Activated naive CD8-positive, alpha-beta T cell treated with anti-CD3 and anti-CD28 coated beads, Interleukin-2, amount 10 ng/mL, durations not matched to agents 7 days and 5 days (primary cell): ENCODE data around the gene KLK8. TPM values are rescaled to one million over a fixed set of nuclear protein-coding genes. Genes with fewer than 3 reads are reported as not detected.

Experiments used
- total RNA-seq, 2 experiments: library from RNA; stranded (reverse); gene quantifications; one replicate each; pipeline ENCODE4 v1.2.3, GENCODE V29; 2021

The KLK8 gene
- total RNA-seq, 2 experiments from 2014 or later: not detected

Other genes starting within 250 kb of the KLK8 start
- gene GPR32, start 231.1 kb downstream of the KLK8 start, total RNA-seq: not detected
- gene ACP4, start 211.2 kb downstream of the KLK8 start, total RNA-seq: not detected
- gene KLK1, start 177.8 kb downstream of the KLK8 start, total RNA-seq: 1 to 10 TPM; 1.4 to 2.7 TPM
- gene KLK15, start 168.0 kb downstream of the KLK8 start, total RNA-seq: not detected
- gene KLK3, start 146.7 kb downstream of the KLK8 start, total RNA-seq: not detected
- gene KLK2, start 128.2 kb downstream of the KLK8 start, total RNA-seq: under 1 TPM in 1 of 2 experiments, not detected in 1; 0.44 TPM
- not detected for gene KLK4, start 90.2 kb downstream of the KLK8 start, total RNA-seq
- gene KLK5, start 48.6 kb downstream of the KLK8 start, total RNA-seq: not detected
- not detected for gene KLK6, start 32.0 kb downstream of the KLK8 start, total RNA-seq
- not detected for gene KLK7, start 17.7 kb downstream of the KLK8 start, total RNA-seq
- not detected for gene KLK10, start 18.1 kb upstream of the KLK8 start, total RNA-seq
- gene KLK11, start 25.0 kb upstream of the KLK8 start, total RNA-seq: not detected
- gene KLK12, start 33.4 kb upstream of the KLK8 start, total RNA-seq: not detected
- gene KLK13, start 63.5 kb upstream of the KLK8 start, total RNA-seq: not detected
- under 1 TPM; 0.72 to 0.91 TPM for gene KLK14, start 81.3 kb upstream of the KLK8 start, total RNA-seq
- 10 to 100 TPM in 1 of 2 experiments, 1 to 10 TPM in 1; 9.4 to 10.1 TPM for gene CTU1, start 106.8 kb upstream of the KLK8 start, total RNA-seq
- 1 to 10 TPM; 1.3 to 2.0 TPM for gene SIGLEC9, start 123.3 kb upstream of the KLK8 start, total RNA-seq
- gene SIGLEC7, start 140.7 kb upstream of the KLK8 start, total RNA-seq: under 1 TPM; 0.33 to 0.40 TPM
- 10 to 100 TPM in 1 of 2 experiments, 1 to 10 TPM in 1; 7.7 to 10.6 TPM for gene CD33, start 223.5 kb upstream of the KLK8 start, total RNA-seq
- not detected for gene SIGLECL1, start 249.5 kb upstream of the KLK8 start, total RNA-seq